ENCODE results near the gene UNC5CL.

The UNC5CL gene

DNA sequence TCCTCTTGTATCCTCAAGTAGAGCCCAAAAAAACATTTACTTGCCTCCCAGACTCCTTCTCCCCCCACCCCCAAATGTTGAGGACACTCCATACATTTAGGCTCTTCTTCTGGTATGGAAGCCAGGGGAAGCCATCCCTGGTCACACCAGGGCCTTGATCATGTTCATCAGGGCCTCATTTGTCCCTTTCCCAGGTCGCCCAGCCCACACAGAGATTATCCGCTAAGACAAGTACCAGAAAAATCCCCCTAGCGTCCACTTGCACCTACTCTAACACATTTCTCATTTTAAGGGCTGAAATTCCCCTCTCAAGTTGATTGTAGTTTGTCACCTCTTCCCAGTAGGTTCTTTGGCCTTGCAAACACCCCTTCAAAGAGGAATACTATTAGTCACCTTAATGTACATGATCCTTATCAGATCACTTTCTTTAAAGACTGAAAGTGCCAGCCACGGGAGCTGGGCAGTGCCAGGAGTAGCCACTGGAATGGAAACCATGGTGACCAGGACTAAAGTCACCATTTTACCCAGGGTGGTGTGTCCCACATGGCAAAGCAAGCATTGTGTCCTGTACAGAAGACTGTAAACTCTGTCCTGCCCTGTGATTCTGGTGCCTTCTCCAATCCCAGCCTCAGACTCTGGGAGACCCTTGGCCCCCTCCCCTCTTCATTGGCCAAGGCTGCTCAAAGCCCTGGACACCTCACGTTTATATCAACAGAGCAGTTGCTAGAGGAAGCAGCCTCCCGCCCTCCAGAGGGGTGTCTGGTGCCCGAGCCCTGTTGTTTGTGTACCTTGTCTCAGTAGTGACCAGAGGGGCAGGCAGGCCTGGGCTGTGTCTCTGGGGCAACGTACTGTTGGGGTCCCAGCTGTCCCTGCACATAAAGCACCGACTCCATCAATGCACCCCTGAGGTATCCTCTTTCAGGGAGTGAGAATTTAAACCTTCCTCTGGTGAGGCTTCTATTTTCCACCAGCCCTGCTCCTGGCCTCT lies 9.0 kb upstream of the UNC5CL start:
- TF ChIP-seq, protein P1, sequence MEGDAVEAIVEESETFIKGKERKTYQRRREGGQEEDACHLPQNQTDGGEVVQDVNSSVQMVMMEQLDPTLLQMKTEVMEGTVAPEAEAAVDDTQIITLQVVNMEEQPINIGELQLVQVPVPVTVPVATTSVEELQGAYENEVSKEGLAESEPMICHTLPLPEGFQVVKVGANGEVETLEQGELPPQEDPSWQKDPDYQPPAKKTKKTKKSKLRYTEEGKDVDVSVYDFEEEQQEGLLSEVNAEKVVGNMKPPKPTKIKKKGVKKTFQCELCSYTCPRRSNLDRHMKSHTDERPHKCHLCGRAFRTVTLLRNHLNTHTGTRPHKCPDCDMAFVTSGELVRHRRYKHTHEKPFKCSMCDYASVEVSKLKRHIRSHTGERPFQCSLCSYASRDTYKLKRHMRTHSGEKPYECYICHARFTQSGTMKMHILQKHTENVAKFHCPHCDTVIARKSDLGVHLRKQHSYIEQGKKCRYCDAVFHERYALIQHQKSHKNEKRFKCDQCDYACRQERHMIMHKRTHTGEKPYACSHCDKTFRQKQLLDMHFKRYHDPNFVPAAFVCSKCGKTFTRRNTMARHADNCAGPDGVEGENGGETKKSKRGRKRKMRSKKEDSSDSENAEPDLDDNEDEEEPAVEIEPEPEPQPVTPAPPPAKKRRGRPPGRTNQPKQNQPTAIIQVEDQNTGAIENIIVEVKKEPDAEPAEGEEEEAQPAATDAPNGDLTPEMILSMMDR (IDR thresholded peaks at IDR 0.05; ENCODE audit: low read depth, low read length, missing control alignments): no peak
- no peak for DNase-seq (ENCODE audit: extremely low read depth, low read depth)
- no peak overlapping the region for H3K4me3 ChIP-seq (replicated peaks; ENCODE audit: low read depth, low read length)

DNA sequence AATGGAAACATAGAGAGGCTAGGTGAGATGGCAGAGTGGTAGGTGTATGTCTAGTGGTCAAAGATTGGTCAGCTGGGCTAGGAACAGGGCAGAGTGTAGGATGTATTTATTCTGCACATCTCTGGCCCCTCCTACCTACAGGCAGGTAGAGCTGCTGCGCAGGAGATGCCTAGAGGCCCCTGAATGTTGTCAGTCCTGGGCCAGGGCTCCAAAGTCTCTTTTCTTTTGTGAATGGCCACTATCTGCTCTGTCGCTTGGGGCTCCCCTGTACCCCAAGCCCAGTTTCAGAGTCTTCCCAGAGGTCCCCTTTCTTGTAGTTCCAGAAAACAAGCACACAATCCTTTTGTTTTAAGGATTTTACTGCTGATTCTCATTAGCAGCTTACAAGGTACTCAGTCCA lies 8.3 kb upstream of the UNC5CL start:
- TF ChIP-seq, protein P1 (IDR thresholded peaks at IDR 0.05; ENCODE audit: low read depth, low read length, missing control alignments): no peak
- no peak overlapping the region for H3K4me3 ChIP-seq (replicated peaks; ENCODE audit: low read depth, low read length)
- DNase-seq (ENCODE audit: extremely low read depth, low read depth): no peak

DNA sequence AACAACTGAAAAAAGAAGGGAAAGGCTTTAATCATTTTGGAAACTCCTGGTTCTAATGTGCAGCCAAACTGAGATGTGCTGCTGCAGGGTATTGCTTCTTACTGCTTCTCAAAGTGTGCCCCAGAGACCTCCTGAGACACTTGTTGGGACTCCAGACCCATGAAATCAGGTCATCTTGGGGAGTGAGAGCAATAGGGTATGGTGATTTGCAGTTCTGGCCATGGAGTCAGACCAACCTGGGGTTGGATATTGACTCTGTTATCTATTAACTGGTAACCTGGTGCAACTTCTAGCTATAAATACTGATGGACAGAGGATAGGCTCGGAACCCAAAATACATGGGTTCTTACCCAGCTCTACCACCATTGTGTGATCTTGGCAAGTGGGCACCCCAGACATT lies 7.1 kb upstream of the UNC5CL start:
- no peak overlapping the region for H3K4me3 ChIP-seq (replicated peaks; ENCODE audit: low read depth, low read length)
- TF ChIP-seq, protein P1 (IDR thresholded peaks at IDR 0.05; ENCODE audit: low read depth, low read length, missing control alignments): no peak
- no peak for DNase-seq (ENCODE audit: extremely low read depth, low read depth)

DNA sequence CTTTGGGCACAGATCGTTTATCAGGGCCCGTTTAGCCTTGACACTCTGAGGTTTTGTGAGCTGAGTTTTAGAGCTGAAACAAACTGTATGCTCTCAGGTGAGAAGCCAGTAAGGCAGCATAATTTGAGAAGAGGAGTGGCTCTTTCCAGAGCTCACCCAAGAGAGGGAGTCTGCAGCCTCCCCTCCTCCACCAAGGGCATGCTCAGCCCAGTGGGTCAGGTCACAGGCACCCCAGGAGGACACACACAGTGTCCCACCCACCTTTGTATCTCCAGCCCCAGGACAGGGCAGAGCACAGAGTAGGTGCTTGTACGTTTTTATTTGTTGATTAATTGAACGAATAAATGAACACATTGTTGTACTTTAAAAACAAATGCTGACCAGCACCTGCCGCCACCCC lies 6.6 kb upstream of the UNC5CL start:
- TF ChIP-seq, protein P1 (IDR thresholded peaks at IDR 0.05; ENCODE audit: low read depth, low read length, missing control alignments): no peak
- H3K4me3 ChIP-seq (replicated peaks; ENCODE audit: low read depth, low read length): no peak overlapping the region
- no peak for DNase-seq (ENCODE audit: extremely low read depth, low read depth)

DNA sequence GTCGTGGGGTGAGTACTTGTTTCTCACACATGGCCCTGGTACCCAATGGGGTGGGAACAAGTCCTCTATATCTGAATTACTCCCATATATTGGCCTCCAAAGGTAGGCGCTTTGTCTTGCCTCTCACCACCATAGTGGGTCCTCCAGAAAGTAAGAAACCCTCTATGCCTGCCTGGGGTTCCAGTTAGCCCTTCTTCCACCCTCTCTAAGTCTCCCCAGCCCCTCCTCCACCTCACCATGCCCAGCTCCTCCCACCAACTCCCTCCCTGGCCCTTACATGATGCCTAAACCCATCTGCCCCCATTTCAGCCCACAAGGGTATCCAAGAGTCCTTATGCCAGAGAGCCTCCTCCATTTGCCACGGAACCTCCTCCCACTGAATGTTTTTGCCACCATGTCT lies 4.1 kb upstream of the UNC5CL start:
- TF ChIP-seq, protein P1 (IDR thresholded peaks at IDR 0.05; ENCODE audit: low read depth, low read length, missing control alignments): no peak
- DNase-seq (ENCODE audit: extremely low read depth, low read depth): no peak

DNA sequence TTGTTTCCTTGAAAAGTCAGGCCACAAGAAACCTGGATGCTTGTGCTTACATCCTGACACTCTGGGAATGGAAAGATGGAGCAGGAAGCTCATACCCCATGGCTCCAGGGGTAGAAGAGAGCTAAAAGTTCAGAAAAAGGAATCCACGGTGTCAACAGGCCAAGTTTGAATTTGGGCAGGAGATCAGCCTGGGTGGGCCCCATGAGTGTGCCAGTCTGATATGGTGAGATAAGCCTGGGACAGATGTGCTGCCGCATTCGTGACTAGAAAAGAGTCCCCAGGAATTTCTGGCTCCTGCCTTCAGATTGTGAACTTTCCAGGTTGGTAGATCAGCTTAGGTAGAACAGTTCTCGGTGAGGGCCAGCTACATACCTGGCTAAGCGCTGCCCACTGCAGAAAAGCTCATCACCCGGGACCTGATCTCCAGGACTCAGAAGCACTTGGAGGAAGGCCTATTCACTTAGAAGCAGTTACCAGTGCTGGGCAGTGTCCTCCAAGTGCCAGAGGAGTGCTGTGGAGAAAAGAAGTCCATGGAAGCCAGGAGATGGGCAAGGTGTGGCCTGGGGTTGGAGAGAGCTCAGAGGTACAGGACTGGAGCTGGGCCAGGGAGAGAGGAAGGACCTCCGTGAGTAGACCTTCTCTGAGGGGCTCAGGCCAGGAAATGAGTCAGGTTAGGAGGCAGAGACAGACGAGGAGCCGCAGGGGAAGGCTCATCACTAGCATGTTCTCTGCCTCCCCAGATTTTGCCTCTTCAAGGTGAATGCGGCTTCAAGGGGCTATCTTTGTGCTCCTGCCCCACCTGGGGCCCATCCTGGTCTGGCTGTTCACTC lies 3.4 kb upstream of the UNC5CL start, which contains the start of gene TSPO2:
TSS of gene TSPO2 (plus strand) at position 242 of the 830 bp plus-strand sequence. CDS start at position 761, 519 bp downstream.
- TF ChIP-seq, protein P1 (IDR thresholded peaks at IDR 0.05; ENCODE audit: low read depth, low read length, missing control alignments): no peak
- no peak within 1 kb of the TSS for H3K4me3 ChIP-seq (replicated peaks; ENCODE audit: low read depth, low read length)
- DNase-seq (ENCODE audit: extremely low read depth, low read depth): no peak

More for the DNA sequence above, 4.1 kb upstream of the UNC5CL start:
- no peak overlapping the region for H3K4me3 ChIP-seq (replicated peaks; ENCODE audit: low read depth, low read length)
